K562 (cell line): ENCODE results near the gene CTRB2. TPM values are rescaled to one million over a fixed set of nuclear protein-coding genes. Genes with fewer than 3 reads are reported as not detected.

Experiments used
- ATAC-seq: fragments of 200-7000 bp; cut with Tn5 transposase; 3 replicates; pipeline ENCODE4 v1.9.1; 2020; ENCODE audit warnings: moderate library complexity
- BruUV-seq: library from RNA; stranded (reverse); fragments of 400-500 nt; replicated peaks from 2 replicates; lab custom pipeline; 2021; lab: Mats Ljungman, UMichigan
- CTCF ChIA-PET: fragments of 300-600 bp; formaldehyde crosslinking; extraction: SDS; loops from one replicate; lab custom pipeline; 2021; ENCODE audit warnings: low intra/inter-chr PET ratio; lab: Yijun Ruan, JAX
- POLR2A ChIA-PET: fragments of 300-600, 350-650 bp; sonication (Branson Sonifier 250); formaldehyde crosslinking; extraction: SDS; loops from one replicate; lab custom pipeline; 2021; ENCODE audit warnings: antibody characterized with exemption, inconsistent platforms; lab: Yijun Ruan, JAX
- DNase-seq, 4 experiments: peaks; one replicate each; pipeline versions ENCODE4 v3.0.0 to v3.0.0-alpha.2; 2011 to 2018; ENCODE audit warnings: low spot score in 3 of 4, mixed read lengths in 3 of 4; ENCODE audit errors: extremely low read depth in 1 of 4
- FAIRE-seq: peaks from 2 replicates; lab custom pipeline; 2011; peaks lifted over from hg19 to GRCh38; lab: Jason Lieb, UNC
- H2AFZ ChIP-seq: 2 replicates; pipeline ENCODE4 v1.6.0; 2011; ENCODE audit warnings: low read depth, low read length, control low read depth, inconsistent platforms
- H3K27ac ChIP-seq: fragments of 200-600 bp; 3 replicates; pipeline ENCODE4 v1.8.0; 2011; ENCODE audit warnings: low read depth, mild to moderate bottlenecking, control low read depth, inconsistent platforms, low read length, moderate library complexity, mixed read lengths; ENCODE audit errors: extremely low read depth
- H3K27me3 ChIP-seq, 2 experiments: fragments of 300-600 bp in 1 of 2; 2 replicates in 1 of 2; 3 replicates in 1 of 2; pipeline versions ENCODE4 v1.6.0 to v1.8.0; 2011; ENCODE audit warnings: inconsistent platforms in 2 of 2, low read length in 2 of 2, mild to moderate bottlenecking in 1 of 2, mixed read lengths in 1 of 2, moderate library complexity in 1 of 2; ENCODE audit not compliant: control insufficient read depth in 2 of 2, insufficient read depth in 2 of 2
- H3K36me3 ChIP-seq: fragments of 300-600 bp; 3 replicates; pipeline ENCODE4 v1.8.0; 2011; ENCODE audit warnings: mild to moderate bottlenecking, low read length, inconsistent platforms; ENCODE audit not compliant: control insufficient read depth, insufficient read depth
- H3K4me1 ChIP-seq, 2 experiments: fragments of 200-600 bp in 1 of 2; replicated peaks in 1 of 2; 2 replicates in 1 of 2; 3 replicates in 1 of 2; pipeline versions ENCODE4 v1.5.1 to v1.8.0; 2011; ENCODE audit warnings: inconsistent platforms in 2 of 2, low read length in 2 of 2, mild to moderate bottlenecking in 1 of 2, mixed read lengths in 1 of 2, moderate library complexity in 1 of 2; ENCODE audit not compliant: control insufficient read depth in 2 of 2, insufficient read depth in 2 of 2
- H3K4me2 ChIP-seq: 2 replicates; pipeline ENCODE4 v1.6.1; 2011; ENCODE audit warnings: low read length, control low read depth, inconsistent platforms, mixed read lengths; ENCODE audit not compliant: insufficient read depth
- H3K4me3 ChIP-seq: fragments of 200-600 bp; sonication (generic), shearing (Covaris generic); 2 replicates; pipeline ENCODE4 v1.5.1; 2016; ENCODE audit warnings: control low read depth, inconsistent platforms
- H3K79me2 ChIP-seq: fragments of 200-600 bp; 3 replicates; pipeline ENCODE4 v1.8.0; 2011; ENCODE audit warnings: low read length, inconsistent platforms; ENCODE audit not compliant: control insufficient read depth, insufficient read depth
- H3K9ac ChIP-seq, 2 experiments: 2 replicates each; pipeline versions ENCODE4 v1.6.0 to v1.6.1; 2011; ENCODE audit warnings: low read depth in 2 of 2, low read length in 2 of 2, control low read depth in 1 of 2, inconsistent platforms in 1 of 2, mild to moderate bottlenecking in 1 of 2, mixed read lengths in 1 of 2; ENCODE audit not compliant: insufficient read depth in 1 of 2
- H3K9me1 ChIP-seq: one replicate; pipeline ENCODE4 v1.6.0; 2011; ENCODE audit warnings: inconsistent platforms, mild to moderate bottlenecking, low read length, moderate library complexity; ENCODE audit not compliant: control insufficient read depth, insufficient read depth
- H3K9me3 ChIP-seq: replicated peaks from 2 replicates; pipeline ENCODE4 v1.5.1; 2011; ENCODE audit warnings: low read depth, low read length, inconsistent platforms; ENCODE audit not compliant: control insufficient read depth, insufficient read depth
- H4K20me1 ChIP-seq: replicated peaks from 2 replicates; pipeline ENCODE4 v1.6.1; 2011; ENCODE audit warnings: low read length, inconsistent platforms, mixed read lengths; ENCODE audit not compliant: control insufficient read depth, insufficient read depth
- CREM ChIP-seq: IDR thresholded peaks from 2 replicates; pipeline ENCODE4 v1.6.1; 2014; ENCODE audit warnings: antibody characterized with exemption, low read depth
- MTA2 ChIP-seq: fragments of 450-650 bp; IDR thresholded peaks from 2 replicates; pipeline ENCODE4 v1.6.1; 2016; ENCODE audit warnings: low read depth
- PTTG1 ChIP-seq: fragments of 450-650 bp; IDR thresholded peaks from 2 replicates; pipeline ENCODE4 v1.6.1; 2016; ENCODE audit warnings: low read depth, mild to moderate bottlenecking, missing genetic modification characterization, missing compliant biosample characterization
- RAD21 ChIP-seq, 2 experiments: fragments of 250-450 bp in 1 of 2; fragments of 450-650 bp in 1 of 2; sonication (Bioruptor Pico) in 1 of 2; formaldehyde crosslinking in 1 of 2; IDR thresholded peaks in 1 of 2; conservative IDR thresholded peaks in 1 of 2; 2 replicates each; pipeline versions ENCODE4 v1.4.0 to v1.8.0; 2020 to 2022; ENCODE audit warnings: mild to moderate bottlenecking in 2 of 2, moderate library complexity in 1 of 2
- TGIF2 ChIP-seq: sonication (generic); formaldehyde crosslinking; IDR thresholded peaks from 2 replicates; pipeline ENCODE4 v1.8.1; 2022; ENCODE audit warnings: mild to moderate bottlenecking, missing genetic modification reagents, moderate library complexity
- ZBTB7A ChIP-seq: IDR thresholded peaks from 2 replicates; pipeline ENCODE4 v1.6.1; 2011; ENCODE audit warnings: low read depth, mild to moderate bottlenecking, low read length, moderate library complexity, borderline replicate concordance; ENCODE audit not compliant: control insufficient read depth
- WGBS: fragments of 100-300 bp; shearing (Covaris generic); methylation state at CpG from one replicate; pipeline ENCODE4 v1.1.6; 2016; ENCODE audit warnings: low coverage, mixed read lengths; ENCODE audit not compliant: insufficient coverage; ENCODE audit errors: missing lambda C conversion rate; 5-methylcytosine and 5-hydroxymethylcytosine counted together
- in situ Hi-C: fragments of 300-500 bp; cut with MboI; formaldehyde crosslinking; loops from 4 replicates; pipeline ENCODE4 v1.15.0; 2018; ENCODE audit warnings: inconsistent platforms, mixed read lengths
- intact Hi-C: fragments of 100-400 bp; cut with micrococcal nuclease; formaldehyde crosslinking; loops from 2 replicates; pipeline ENCODE4 v1.14.2; 2022
- polyA plus RNA-seq, 8 experiments: library from polyadenylated mRNA; depleted of rRNA in 4 of 8; stranded (reverse) in 5 of 8; unstranded in 3 of 8; fragments of >200 nt; fragmentation: Nextera tagmentation in 2 of 8; fragmentation: Illumina TruSeq in 1 of 8; extraction: Ambion mirVana in 2 of 8; extraction: Trizol in 1 of 8; gene quantifications; 2 replicates each; pipeline versions ENCODE4 v1.2.1 to v1.2.3, GENCODE V29; 2011 to 2014; ENCODE audit warnings: inconsistent platforms in 1 of 8, missing spikeins in 1 of 8
- total RNA-seq, 7 experiments: library from RNA; depleted of rRNA in 6 of 7; stranded (reverse); fragments of >200 nt in 6 of 7; fragmentation: Illumina TruSeq in 2 of 7; extraction: Trizol in 2 of 7; gene quantifications; 2 replicates each; pipeline versions ENCODE4 v1.2.1 to v1.2.3, GENCODE V29; 2011 to 2021; ENCODE audit warnings: low replicate concordance in 1 of 7
- TF ChIP-seq, protein P1 (sequence below): sonication (generic); formaldehyde crosslinking; IDR thresholded peaks from 2 replicates; pipeline ENCODE4 v1.9.0; 2022; ENCODE audit warnings: mild to moderate bottlenecking, missing genetic modification reagents
- TF ChIP-seq, protein P2 (sequence below): fragments of 250-450 bp; sonication (Bioruptor Pico); IDR thresholded peaks from 2 replicates; pipeline ENCODE4 v1.5.0; 2022; ENCODE audit warnings: mild to moderate bottlenecking
- TF ChIP-seq, protein P3 (sequence below), 3 experiments: IDR thresholded peaks in 2 of 3; conservative IDR thresholded peaks in 1 of 3; 2 replicates each; pipeline ENCODE4 v1.5.1; 2011 to 2012; ENCODE audit warnings: low read length in 3 of 3, mild to moderate bottlenecking in 3 of 3, control low read depth in 2 of 3, improper control_type of control experiment in 1 of 3, inconsistent platforms in 1 of 3, low read depth in 1 of 3, mixed read lengths in 1 of 3, moderate library complexity in 1 of 3; ENCODE audit not compliant: insufficient read depth in 2 of 3
- TF ChIP-seq, protein P4 (sequence below): sonication (generic); IDR thresholded peaks from 2 replicates; pipeline ENCODE4 v1.6.1; 2016
- TF ChIP-seq, protein P5 (sequence below): sonication (generic); formaldehyde crosslinking; IDR thresholded peaks from 2 replicates; pipeline ENCODE4 v1.9.0; 2022; ENCODE audit warnings: mild to moderate bottlenecking, missing genetic modification reagents

CTRB2 gene
- total and polyA plus RNA-seq, 9 of the 15 experiments (the other 6 are each of a cell fraction or from before 2014, with no cell fraction given): 5.1 TPM; not detected in 8

DNA sequence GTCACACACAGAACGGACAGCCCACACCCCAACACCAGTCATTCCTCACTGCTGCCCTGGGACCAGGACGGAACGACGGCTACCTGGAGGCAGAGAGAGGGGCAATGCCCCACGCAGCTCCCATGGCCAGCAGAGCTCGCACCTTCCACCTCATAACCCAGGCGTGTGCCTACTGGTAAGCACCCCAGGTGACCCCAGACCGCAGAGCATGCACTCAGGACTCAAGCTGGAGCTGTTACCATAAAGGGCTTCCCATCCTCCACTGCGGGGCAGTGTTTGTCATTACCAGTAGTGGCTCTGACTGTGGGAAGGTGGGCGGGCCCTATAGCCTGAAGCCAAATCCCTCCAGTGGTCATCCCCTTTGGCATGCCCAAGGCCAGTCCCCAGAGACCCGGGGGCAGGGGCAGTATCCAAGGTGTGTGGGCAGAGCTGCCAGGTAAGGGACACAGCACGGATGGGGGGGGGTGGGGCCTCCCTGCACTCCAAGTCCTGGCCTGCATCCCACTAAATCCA is 49.2 kb upstream of the CTRB2 start:
- H3K9ac ChIP-seq: peak overlapping the region in 1 of 2 experiments; percentile 85; a peak in 2 of 4 replicates
- POLR2A ChIA-PET: interaction anchor here (0.7 kb wide), 1 partner anchor 527 kb away, joined by 3 read pairs; no protein-coding TSS in a partner anchor
- peaks cover 3% of the 10 kb centered on the region; the same call in 1 of the 3 replicates for H3K79me2 ChIP-seq
- H3K36me3 ChIP-seq: no peaks in the 10 kb centered on the region
- WGBS: 38% methylated on average over 12 of the region's 12 CpGs
- peak; percentile 69 to 71 (median 70) for DNase-seq
- H3K4me1 ChIP-seq: peaks cover 6 to 55% of the 10 kb centered on the region in 2 experiments; a peak in 3 of 5 replicates
- H4K20me1 ChIP-seq: peaks cover 13% of the 10 kb centered on the region
- H3K9me3 ChIP-seq: no peaks in the 10 kb centered on the region
- no peak overlapping the region for H3K4me3 ChIP-seq
- H3K4me2 ChIP-seq: no peak overlapping the region
- intact Hi-C loops: no loop called here
- TF ChIP-seq, protein P1, sequence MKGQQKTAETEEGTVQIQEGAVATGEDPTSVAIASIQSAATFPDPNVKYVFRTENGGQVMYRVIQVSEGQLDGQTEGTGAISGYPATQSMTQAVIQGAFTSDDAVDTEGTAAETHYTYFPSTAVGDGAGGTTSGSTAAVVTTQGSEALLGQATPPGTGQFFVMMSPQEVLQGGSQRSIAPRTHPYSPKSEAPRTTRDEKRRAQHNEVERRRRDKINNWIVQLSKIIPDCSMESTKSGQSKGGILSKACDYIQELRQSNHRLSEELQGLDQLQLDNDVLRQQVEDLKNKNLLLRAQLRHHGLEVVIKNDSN (CRISPR knock-in tag): 0 out of 2 replicates have a peak, but pooled peaks have one; percentile 21
- TF ChIP-seq RAD21 (CRISPR knock-in tag; conservative IDR thresholded peaks at IDR 0.05 in 1 of 2, IDR thresholded peaks at IDR 0.05 in 1 of 2) (peak in 1 of 2 experiments; percentile 44; a peak in 2 of 4 replicates), CREM (peak; percentile 28; the same call in 1 of the 2 replicates), TGIF2 (CRISPR knock-in tag) (no peak), ZBTB7A (peak; percentile 34; the same call in 1 of the 2 replicates), MTA2 (no peak), PTTG1 (tag) (no peak)
- TF ChIP-seq, protein P2, sequence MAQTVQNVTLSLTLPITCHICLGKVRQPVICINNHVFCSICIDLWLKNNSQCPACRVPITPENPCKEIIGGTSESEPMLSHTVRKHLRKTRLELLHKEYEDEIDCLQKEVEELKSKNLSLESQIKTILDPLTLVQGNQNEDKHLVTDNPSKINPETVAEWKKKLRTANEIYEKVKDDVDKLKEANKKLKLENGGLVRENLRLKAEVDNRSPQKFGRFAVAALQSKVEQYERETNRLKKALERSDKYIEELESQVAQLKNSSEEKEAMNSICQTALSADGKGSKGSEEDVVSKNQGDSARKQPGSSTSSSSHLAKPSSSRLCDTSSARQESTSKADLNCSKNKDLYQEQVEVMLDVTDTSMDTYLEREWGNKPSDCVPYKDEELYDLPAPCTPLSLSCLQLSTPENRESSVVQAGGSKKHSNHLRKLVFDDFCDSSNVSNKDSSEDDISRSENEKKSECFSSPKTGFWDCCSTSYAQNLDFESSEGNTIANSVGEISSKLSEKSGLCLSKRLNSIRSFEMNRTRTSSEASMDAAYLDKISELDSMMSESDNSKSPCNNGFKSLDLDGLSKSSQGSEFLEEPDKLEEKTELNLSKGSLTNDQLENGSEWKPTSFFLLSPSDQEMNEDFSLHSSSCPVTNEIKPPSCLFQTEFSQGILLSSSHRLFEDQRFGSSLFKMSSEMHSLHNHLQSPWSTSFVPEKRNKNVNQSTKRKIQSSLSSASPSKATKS (CRISPR knock-in tag): no peak
- TF ChIP-seq, protein P3, sequence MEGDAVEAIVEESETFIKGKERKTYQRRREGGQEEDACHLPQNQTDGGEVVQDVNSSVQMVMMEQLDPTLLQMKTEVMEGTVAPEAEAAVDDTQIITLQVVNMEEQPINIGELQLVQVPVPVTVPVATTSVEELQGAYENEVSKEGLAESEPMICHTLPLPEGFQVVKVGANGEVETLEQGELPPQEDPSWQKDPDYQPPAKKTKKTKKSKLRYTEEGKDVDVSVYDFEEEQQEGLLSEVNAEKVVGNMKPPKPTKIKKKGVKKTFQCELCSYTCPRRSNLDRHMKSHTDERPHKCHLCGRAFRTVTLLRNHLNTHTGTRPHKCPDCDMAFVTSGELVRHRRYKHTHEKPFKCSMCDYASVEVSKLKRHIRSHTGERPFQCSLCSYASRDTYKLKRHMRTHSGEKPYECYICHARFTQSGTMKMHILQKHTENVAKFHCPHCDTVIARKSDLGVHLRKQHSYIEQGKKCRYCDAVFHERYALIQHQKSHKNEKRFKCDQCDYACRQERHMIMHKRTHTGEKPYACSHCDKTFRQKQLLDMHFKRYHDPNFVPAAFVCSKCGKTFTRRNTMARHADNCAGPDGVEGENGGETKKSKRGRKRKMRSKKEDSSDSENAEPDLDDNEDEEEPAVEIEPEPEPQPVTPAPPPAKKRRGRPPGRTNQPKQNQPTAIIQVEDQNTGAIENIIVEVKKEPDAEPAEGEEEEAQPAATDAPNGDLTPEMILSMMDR (IDR thresholded peaks at IDR 0.05 in 2 of 3, conservative IDR thresholded peaks at IDR 0.05 in 1 of 3; ENCODE audit: insufficient read depth in 2 of 3, low read depth in 1 of 3, low read length in 3 of 3): peak; percentile 41 to 56 (median 53); a peak in 4 of 6 replicates
- TF ChIP-seq, protein P4, sequence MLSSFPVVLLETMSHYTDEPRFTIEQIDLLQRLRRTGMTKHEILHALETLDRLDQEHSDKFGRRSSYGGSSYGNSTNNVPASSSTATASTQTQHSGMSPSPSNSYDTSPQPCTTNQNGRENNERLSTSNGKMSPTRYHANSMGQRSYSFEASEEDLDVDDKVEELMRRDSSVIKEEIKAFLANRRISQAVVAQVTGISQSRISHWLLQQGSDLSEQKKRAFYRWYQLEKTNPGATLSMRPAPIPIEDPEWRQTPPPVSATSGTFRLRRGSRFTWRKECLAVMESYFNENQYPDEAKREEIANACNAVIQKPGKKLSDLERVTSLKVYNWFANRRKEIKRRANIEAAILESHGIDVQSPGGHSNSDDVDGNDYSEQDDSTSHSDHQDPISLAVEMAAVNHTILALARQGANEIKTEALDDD: no peak
- TF ChIP-seq, protein P5, sequence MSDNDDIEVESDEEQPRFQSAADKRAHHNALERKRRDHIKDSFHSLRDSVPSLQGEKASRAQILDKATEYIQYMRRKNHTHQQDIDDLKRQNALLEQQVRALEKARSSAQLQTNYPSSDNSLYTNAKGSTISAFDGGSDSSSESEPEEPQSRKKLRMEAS: peak; percentile 48
- TF ChIP-seq, all 486 proteins: peak for 6
- CTCF ChIA-PET: interaction anchor here (1.4 kb wide), 1 partner anchor 129 kb away, joined by 7 read pairs; no protein-coding TSS in a partner anchor
- H3K27ac ChIP-seq: no peak overlapping the region
- in situ Hi-C loops: no loop called here
- no TSS peak for BruUV-seq
- FAIRE-seq (peak; percentile 90), ATAC-seq (peak; percentile 74)
- no peaks in the 10 kb centered on the region for H3K27me3 ChIP-seq
- peaks cover 6% of the 10 kb centered on the region for H3K9me1 ChIP-seq
- H2AFZ ChIP-seq: no peak overlapping the region
